Measurements from ENCODE around the gene CDH13. TPM values are rescaled to one million over a fixed set of nuclear protein-coding genes. Genes with fewer than 3 reads are reported as not detected.

CDH13 gene
- total and polyA plus RNA-seq, 2 of the 8 experiments (the other 6 are each of a cell fraction or from before 2014, with no cell fraction given): 2.3 to 2.4 TPM

DNA sequence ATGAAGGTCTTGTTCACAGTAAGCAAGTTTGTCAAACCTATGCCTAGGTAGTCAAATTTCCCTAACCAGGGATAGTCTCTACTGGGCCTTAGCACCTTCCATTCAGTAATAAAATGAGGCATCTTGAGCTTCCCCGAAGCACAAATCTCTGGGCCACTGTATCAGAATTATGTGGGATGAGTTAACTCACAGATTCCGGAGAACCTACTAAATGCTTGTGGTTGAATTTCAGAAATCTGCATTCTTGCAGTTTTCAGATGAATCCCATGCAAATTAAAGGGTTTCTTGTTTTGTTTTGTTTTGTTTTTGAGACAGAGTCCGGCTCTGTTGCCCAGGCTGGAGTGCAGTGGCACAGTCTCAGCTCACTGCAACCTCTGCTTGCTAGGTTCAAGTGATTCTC is 702.2 kb downstream of the CDH13 start:
- H3K18ac ChIP-seq (ENCODE audit: extremely low read depth, low read length): no peak overlapping the region
- H3K79me1 ChIP-seq (ENCODE audit: low read depth, low read length): no peaks in the 10 kb centered on the region
- H3K4me2 ChIP-seq (ENCODE audit: insufficient read depth in 1 of 2, low read depth in 2 of 2, low read length in 2 of 2): no peak overlapping the region
- H3K9ac ChIP-seq (replicated peaks in 1 of 4; ENCODE audit: extremely low read depth in 1 of 4, low read depth in 3 of 4, low read length in 3 of 4): no peak overlapping the region
- CTCF ChIA-PET (ENCODE audit: partially characterized antibody): interaction anchor here (0.6 to 2.4 kb wide), 11 partner anchors 8 to 1881 kb away, joined by 3 to 9 read pairs (median 4); no protein-coding TSS in a partner anchor
- H2BK5ac ChIP-seq (ENCODE audit: low read depth, low read length): no peak overlapping the region
- no peaks in the 10 kb centered on the region for H3K23me2 ChIP-seq (ENCODE audit: low read depth, low read length)
- H3K4me1 ChIP-seq (replicated peaks in 1 of 4; ENCODE audit: control insufficient read depth in 3 of 4, insufficient read depth in 4 of 4, low read length in 3 of 4): no peaks in the 10 kb centered on the region
- H3K27ac ChIP-seq (ENCODE audit: low read depth, low read length): no peak overlapping the region
- DNase-seq (ENCODE audit: low read depth in 1 of 2, low spot score in 2 of 2) (no peak), FAIRE-seq (no peak)
- no peak overlapping the region for H2BK12ac ChIP-seq (ENCODE audit: low read depth, low read length)
- no peak overlapping the region for H3K4ac ChIP-seq (replicated peaks; ENCODE audit: insufficient read length, low read depth, low read length)
- no peak overlapping the region for H3K56ac ChIP-seq (replicated peaks; ENCODE audit: insufficient read length, low read depth, low read length)
- no peak overlapping the region for H3K4me3 ChIP-seq (ENCODE audit: extremely low read depth in 1 of 4, insufficient read depth in 2 of 4, low read depth in 3 of 4, low read length in 4 of 4)
- no peak overlapping the region for H2BK15ac ChIP-seq (ENCODE audit: low read length)
- no peaks in the 10 kb centered on the region for H3K36me3 ChIP-seq (ENCODE audit: control insufficient read depth in 2 of 4, insufficient read depth in 4 of 4, low read length in 3 of 4)
- no peak overlapping the region for H4K91ac ChIP-seq (replicated peaks; ENCODE audit: insufficient read length, low read length)
- H4K5ac ChIP-seq (ENCODE audit: insufficient read length, low read depth, low read length): no peak overlapping the region
- 100% methylated on average over 3 of the region's 3 CpGs; no CpG with 5 or more reads in 1 of the 2 experiments for WGBS, 2 experiments (ENCODE audit: extremely low coverage in 1 of 2, insufficient coverage in 1 of 2, insufficient read length in 1 of 2, insufficient replicate concordance in 2 of 2, low coverage in 1 of 2, low lambda C conversion rate in 2 of 2, missing lambda C conversion rate in 1 of 2)
- H2AFZ ChIP-seq (ENCODE audit: low read length): no peak overlapping the region
- H2AK5ac ChIP-seq (ENCODE audit: low read depth, low read length): no peak overlapping the region
- POLR2A ChIA-PET (ENCODE audit: partially characterized antibody): interaction anchor here (0.7 kb wide), 1 partner anchor 10 kb away, joined by 3 read pairs; no protein-coding TSS in a partner anchor
- no peaks in the 10 kb centered on the region for H3K9me3 ChIP-seq (ENCODE audit: insufficient read depth in 2 of 2, low read depth in 1 of 2, low read length in 1 of 2)
- H2BK20ac ChIP-seq (ENCODE audit: low read length): no peak overlapping the region
- no peak overlapping the region for H3K14ac ChIP-seq (ENCODE audit: insufficient read length)
- H2BK120ac ChIP-seq (replicated peaks; ENCODE audit: low read depth, low read length): no peak overlapping the region
- H4K8ac ChIP-seq (ENCODE audit: extremely low read depth, insufficient read depth, low read length): no peak overlapping the region
- H3K27me3 ChIP-seq (replicated peaks in 1 of 4; ENCODE audit: control insufficient read depth in 3 of 4, extremely low read depth in 1 of 4, insufficient read depth in 3 of 4, low read length in 3 of 4): no peaks in the 10 kb centered on the region
- H4K20me1 ChIP-seq (replicated peaks in 1 of 2; ENCODE audit: control insufficient read depth in 1 of 2, insufficient read depth in 2 of 2, low read length in 2 of 2): no peaks in the 10 kb centered on the region
- no peaks in the 10 kb centered on the region for H3K79me2 ChIP-seq (ENCODE audit: control insufficient read depth in 1 of 2, insufficient read depth in 2 of 2, low read length in 2 of 2)
- no peak overlapping the region for H3K23ac ChIP-seq (ENCODE audit: insufficient read length)
- TF ChIP-seq KDM4A (IDR thresholded peaks at IDR 0.05; ENCODE audit: low read depth, low read length, severe bottlenecking) (no peak), SUZ12 (IDR thresholded peaks at IDR 0.05; ENCODE audit: low read length) (no peak), RAD21 (IDR thresholded peaks at IDR 0.05 in 1 of 2, conservative IDR thresholded peaks at IDR 0.05 in 1 of 2; ENCODE audit: low read depth in 2 of 2, low read length in 2 of 2) (no peak), RFX5 (IDR thresholded peaks at IDR 0.05; ENCODE audit: borderline replicate concordance, low read depth, low read length) (no peak), NANOG (IDR thresholded peaks at IDR 0.05; ENCODE audit: insufficient read depth, low read depth, low read length, poor library complexity, severe bottlenecking) (no peak), SAP30 (IDR thresholded peaks at IDR 0.05; ENCODE audit: insufficient read depth, insufficient replicate concordance, low read length) (no peak), POLR2AphosphoS5 (IDR thresholded peaks at IDR 0.05; ENCODE audit: low read depth, low read length) (no peak)
- TF ChIP-seq, protein P1, sequence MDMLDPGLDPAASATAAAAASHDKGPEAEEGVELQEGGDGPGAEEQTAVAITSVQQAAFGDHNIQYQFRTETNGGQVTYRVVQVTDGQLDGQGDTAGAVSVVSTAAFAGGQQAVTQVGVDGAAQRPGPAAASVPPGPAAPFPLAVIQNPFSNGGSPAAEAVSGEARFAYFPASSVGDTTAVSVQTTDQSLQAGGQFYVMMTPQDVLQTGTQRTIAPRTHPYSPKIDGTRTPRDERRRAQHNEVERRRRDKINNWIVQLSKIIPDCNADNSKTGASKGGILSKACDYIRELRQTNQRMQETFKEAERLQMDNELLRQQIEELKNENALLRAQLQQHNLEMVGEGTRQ (IDR thresholded peaks at IDR 0.05; ENCODE audit: low read length): no peak
- TF ChIP-seq, protein P2, sequence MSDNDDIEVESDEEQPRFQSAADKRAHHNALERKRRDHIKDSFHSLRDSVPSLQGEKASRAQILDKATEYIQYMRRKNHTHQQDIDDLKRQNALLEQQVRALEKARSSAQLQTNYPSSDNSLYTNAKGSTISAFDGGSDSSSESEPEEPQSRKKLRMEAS (IDR thresholded peaks at IDR 0.05): no peak
